GM12878 (cell line): ENCODE results near the gene GFRA3. TPM values are rescaled to one million over a fixed set of nuclear protein-coding genes. Genes with fewer than 3 reads are reported as not detected.

Experiments used
- ATAC-seq: fragments of 200-7000 bp; cut with Tn5 transposase; 3 replicates; pipeline ENCODE4 v1.9.1; 2020; ENCODE audit warnings: mild to moderate bottlenecking, moderate library complexity
- BruUV-seq: library from RNA; stranded (reverse); fragments of 400-500 nt; replicated peaks from 2 replicates; lab custom pipeline; 2021; lab: Mats Ljungman, UMichigan
- CTCF ChIA-PET: fragments of 300-600 bp; sonication (Branson Sonifier 250); formaldehyde crosslinking; extraction: SDS; loops from one replicate; lab custom pipeline; 2021; ENCODE audit warnings: inconsistent platforms; lab: Yijun Ruan, JAX
- POLR2A ChIA-PET: fragments of 350-600 bp; formaldehyde crosslinking; extraction: SDS; loops from one replicate; lab custom pipeline; 2021; ENCODE audit warnings: inconsistent platforms; lab: Charles Lee
- RAD21 ChIA-PET: fragments of 300-600 bp; sonication (Branson Sonifier 250); formaldehyde crosslinking; loops from one replicate; lab custom pipeline; 2023; ENCODE audit warnings: antibody characterized with exemption; ENCODE audit not compliant: unreplicated experiment; lab: Charles Lee
- SMC1A ChIA-PET: fragments of 300-600 bp; sonication (Branson Sonifier 250); formaldehyde crosslinking; loops from one replicate; lab custom pipeline; 2023; ENCODE audit not compliant: unreplicated experiment, uncharacterized antibody; lab: Charles Lee
- DNase-seq: peaks from one replicate; pipeline ENCODE4 v3.0.0-alpha.2; 2011; ENCODE audit warnings: low read depth, low spot score
- FAIRE-seq: peaks from 3 replicates; lab custom pipeline; 2011; peaks lifted over from hg19 to GRCh38; lab: Jason Lieb, UNC
- H2AFZ ChIP-seq: 2 replicates; pipeline ENCODE4 v1.6.0; 2011; ENCODE audit warnings: low read depth, low read length, control low read depth; ENCODE audit not compliant: control insufficient read depth
- H3K27ac ChIP-seq: 2 replicates; pipeline ENCODE4 v1.5.1; 2011; ENCODE audit warnings: control low read depth; ENCODE audit not compliant: control insufficient read depth, insufficient read depth
- H3K27me3 ChIP-seq, 2 experiments: replicated peaks in 1 of 2; 2 replicates each; pipeline versions ENCODE4 v1.6.0 to v1.6.1; 2011; ENCODE audit warnings: low read length in 1 of 2; ENCODE audit not compliant: control insufficient read depth in 2 of 2, insufficient read depth in 2 of 2
- H3K36me3 ChIP-seq, 2 experiments: 2 replicates each; pipeline ENCODE4 v1.5.1; 2011; ENCODE audit warnings: low read length in 1 of 2; ENCODE audit not compliant: control insufficient read depth in 2 of 2, insufficient read depth in 2 of 2
- H3K4me1 ChIP-seq: 2 replicates; pipeline ENCODE4 v1.6.1; 2011; ENCODE audit warnings: mild to moderate bottlenecking, low read length, moderate library complexity, mixed read lengths; ENCODE audit not compliant: control insufficient read depth, insufficient read depth
- H3K4me2 ChIP-seq: 2 replicates; pipeline ENCODE4 v1.6.0; 2011; ENCODE audit warnings: control low read depth; ENCODE audit not compliant: control insufficient read depth, insufficient read depth
- H3K4me3 ChIP-seq: fragments of 200-600 bp; sonication (generic); 2 replicates; pipeline ENCODE4 v1.5.1; 2016
- H3K79me2 ChIP-seq: 2 replicates; pipeline ENCODE4 v1.6.0; 2011; ENCODE audit warnings: low read length; ENCODE audit not compliant: control insufficient read depth, insufficient read depth
- H3K9ac ChIP-seq: 2 replicates; pipeline ENCODE4 v1.8.0; 2011; ENCODE audit warnings: low read length, control low read depth, mixed read lengths; ENCODE audit not compliant: control insufficient read depth, insufficient read depth
- H3K9me3 ChIP-seq: replicated peaks from 3 replicates; pipeline ENCODE4 v1.5.1; 2011; ENCODE audit warnings: mild to moderate bottlenecking, low read length; ENCODE audit not compliant: control insufficient read depth, insufficient read depth
- H4K20me1 ChIP-seq: 2 replicates; pipeline ENCODE4 v1.6.0; 2011; ENCODE audit not compliant: control insufficient read depth, insufficient read depth
- HCFC1 ChIP-seq: fragments of 150-350 bp; IDR thresholded peaks from 2 replicates; pipeline ENCODE4 v1.6.1; 2014; ENCODE audit warnings: low read length
- HSF1 ChIP-seq: fragments of 150-350 bp; IDR thresholded peaks from 2 replicates; pipeline ENCODE4 v1.6.1; 2014; ENCODE audit warnings: mild to moderate bottlenecking, low read depth, low read length
- RBBP5 ChIP-seq: fragments of 200-600 bp; sonication (generic); conservative IDR thresholded peaks from 2 replicates; pipeline ENCODE4 v1.6.1; 2016
- WGBS: methylation state at CpG from one replicate; pipeline ENCODE4 v1.1.6; 2016; ENCODE audit warnings: low lambda C conversion rate; ENCODE audit not compliant: insufficient replicate concordance, insufficient coverage; ENCODE audit errors: missing lambda C conversion rate; 5-methylcytosine and 5-hydroxymethylcytosine counted together
- in situ Hi-C: fragments of 300-500 bp; cut with MboI; formaldehyde crosslinking; loops from 9 replicates; pipeline ENCODE4 v1.14.3; 2018; ENCODE audit warnings: mixed read lengths
- intact Hi-C: fragments of 100-400 bp; cut with micrococcal nuclease; formaldehyde crosslinking; loops from one replicate; pipeline ENCODE4 v1.14.2; 2022; ENCODE audit not compliant: unreplicated experiment
- polyA plus RNA-seq, 11 experiments: library from polyadenylated mRNA; depleted of rRNA in 4 of 11; unstranded in 6 of 11; stranded (reverse) in 5 of 11; fragments of >200 nt; fragmentation: Nextera tagmentation in 4 of 11; fragmentation: Illumina TruSeq in 1 of 11; extraction: Ambion mirVana in 4 of 11; extraction: Trizol in 1 of 11; gene quantifications; 1 replicate in 1 of 11; 2 replicates in 10 of 11; pipeline versions ENCODE4 v1.2.1 to v1.2.3, GENCODE V29; 2011 to 2016; ENCODE audit warnings: inconsistent platforms in 2 of 11, missing spikeins in 2 of 11, low read depth in 1 of 11
- total RNA-seq, 4 experiments: library from RNA; depleted of rRNA in 3 of 4; stranded (reverse); fragments of >200 nt in 3 of 4; fragmentation: Illumina TruSeq in 1 of 4; extraction: Trizol in 1 of 4; gene quantifications; 2 replicates each; pipeline versions ENCODE4 v1.2.1 to v1.2.3, GENCODE V29; 2013 to 2021

Gene GFRA3
- total and polyA plus RNA-seq, 10 of the 15 experiments (the other 5 are each of a cell fraction or from before 2014, with no cell fraction given): 0.06 to 0.10 (median 0.08) TPM; not detected in 7

- no peak for TF ChIP-seq HCFC1
Measured at GRCh38 chr5:138315751-138316278, 41.4 kb upstream of the GFRA3 start (continued).

- RAD21 ChIA-PET: no interaction called here
- SMC1A ChIA-PET: interaction anchor here (0.7 kb wide), 1 partner anchor 37 kb away, joined by 3 read pairs; no protein-coding TSS in a partner anchor
Measured at GRCh38 chr5:138305797-138306196, 31.4 kb upstream of the GFRA3 start.

More at GRCh38 chr5:138305797-138306196, 31.4 kb upstream of the GFRA3 start:
- no peak for FAIRE-seq
- Histone ChIP-seq H3K36me3 (no peaks in the 10 kb centered on the region), H3K4me2 (no peak overlapping the region), H3K27ac (no peak overlapping the region), H3K9ac (no peak overlapping the region), H3K4me3 (no peak overlapping the region), H4K20me1 (no peaks in the 10 kb centered on the region), H3K27me3 (no peaks in the 10 kb centered on the region), H2AFZ (no peak overlapping the region), H3K9me3 (no peaks in the 10 kb centered on the region), H3K4me1 (no peaks in the 10 kb centered on the region), H3K79me2 (no peaks in the 10 kb centered on the region)
- intact Hi-C loops: no loop called here
- ChIA-PET CTCF (no interaction called here), POLR2A (no interaction called here)
- in situ Hi-C loops: no loop called here
- no peak for DNase-seq
- no peak for ATAC-seq
- WGBS: 6% methylated on average over 1 of the region's 1 CpG
- no TSS peak for BruUV-seq
- no peak for TF ChIP-seq RBBP5
- no peak for TF ChIP-seq HSF1
